Measurements from ENCODE around the gene PCF11. TPM values are rescaled to one million over a fixed set of nuclear protein-coding genes. Genes with fewer than 3 reads are reported as not detected.

The PCF11 gene
- total and polyA plus RNA-seq, 2 of the 13 experiments (the other 11 are each of a cell fraction or from before 2014, with no cell fraction given) = 40.3 to 47.7 TPM

GRCh38 chr11:83157594-83158356 lies 844 bp downstream of the PCF11 start (continued):
- TF ChIP-seq RCOR2 (CRISPR knock-in tag; IDR thresholded peaks at IDR 0.05) (no peak), ZNF720 (CRISPR knock-in tag; IDR thresholded peaks at IDR 0.05) (no peak), KLF11 (CRISPR knock-in tag; IDR thresholded peaks at IDR 0.05) (no peak), ZNF639 (CRISPR knock-in tag; conservative IDR thresholded peaks at IDR 0.05) (0 out of 2 replicates have a peak, but pooled peaks have one; percentile 29), MTERF4 (CRISPR knock-in tag; IDR thresholded peaks at IDR 0.05) (0 out of 2 replicates have a peak, but pooled peaks have one; percentile 7), CCDC6 (CRISPR knock-in tag; IDR thresholded peaks at IDR 0.05) (no peak), ZNF589 (CRISPR knock-in tag; conservative IDR thresholded peaks at IDR 0.05) (0 out of 2 replicates have a peak, but pooled peaks have one; percentile 8), SNAPC4 (CRISPR knock-in tag; IDR thresholded peaks at IDR 0.05) (no peak), MZF1 (CRISPR knock-in tag; IDR thresholded peaks at IDR 0.05; ENCODE audit: borderline replicate concordance) (no peak), ETS1 (CRISPR knock-in tag; IDR thresholded peaks at IDR 0.05) (0 out of 2 replicates have a peak, but pooled peaks have one; percentile 50), SMYD3 (CRISPR knock-in tag; IDR thresholded peaks at IDR 0.05) (0 out of 2 replicates have a peak, but pooled peaks have one; percentile 41), FOXO1 (CRISPR knock-in tag; IDR thresholded peaks at IDR 0.05) (no peak), MIER2 (CRISPR knock-in tag; IDR thresholded peaks at IDR 0.05) (no peak), PRDM15 (CRISPR knock-in tag; IDR thresholded peaks at IDR 0.05) (peak; percentile 47; the same call in 1 of the 2 replicates), ZNF7 (CRISPR knock-in tag; IDR thresholded peaks at IDR 0.05) (no peak), POGZ (CRISPR knock-in tag; IDR thresholded peaks at IDR 0.05) (peak; percentile 12; the same call in 1 of the 2 replicates)
